GM12875 (cell line): ENCODE results near the gene NELFCD.

Source experiments
- H3K4me3 ChIP-seq: one replicate; pipeline ENCODE4 v1.5.1; 2011; ENCODE audit warnings: low read depth, low read length, control low read depth
- CTCF ChIP-seq: IDR thresholded peaks from 2 replicates; pipeline ENCODE4 v1.5.1; 2011; ENCODE audit warnings: low read depth, mild to moderate bottlenecking, control low read depth, inconsistent platforms, low read length, moderate library complexity, borderline replicate concordance; ENCODE audit not compliant: insufficient read depth

Gene NELFCD

GRCh38 chr20:59035381-59035780, 54.3 kb downstream of the NELFCD start:
- no peak for TF ChIP-seq CTCF
- H3K4me3 ChIP-seq: no peak overlapping the region

GRCh38 chr20:59037386-59037785, 56.3 kb downstream of the NELFCD start:
- no peak for TF ChIP-seq CTCF
- no peak overlapping the region for H3K4me3 ChIP-seq

- TF ChIP-seq CTCF: no peak
- no peak overlapping the region for H3K4me3 ChIP-seq
Measured at GRCh38 chr20:59039233-59039632, 58.2 kb downstream of the NELFCD start.

GRCh38 chr20:59040667-59041066, 59.6 kb downstream of the NELFCD start:
- TF ChIP-seq CTCF: no peak
- H3K4me3 ChIP-seq: no peak overlapping the region

- H3K4me3 ChIP-seq: peak overlapping the region; percentile 90
Measured at GRCh38 chr20:59041487-59041886, 60.4 kb downstream of the NELFCD start.

GRCh38 chr20:59042151-59042795, 61.2 kb downstream of the NELFCD start, which contains the start of gene PRELID3B:
PRELID3B (minus strand) TSS chr20:59042786; CDS start chr20:59042730, 56 bp downstream.
- no peak for TF ChIP-seq CTCF
- peak within 1 kb of the TSS; percentile 90 for H3K4me3 ChIP-seq

GRCh38 chr20:59042796-59043631, 62.0 kb downstream of the NELFCD start:
- TF ChIP-seq CTCF: no peak
- peak overlapping the region; percentile 90 for H3K4me3 ChIP-seq
